ENCODE measurements around the gene KCNJ1.
A peak's percentile ranks its signal among the peaks of the same experiment; 100 is the strongest.

The KCNJ1 gene

DNA sequence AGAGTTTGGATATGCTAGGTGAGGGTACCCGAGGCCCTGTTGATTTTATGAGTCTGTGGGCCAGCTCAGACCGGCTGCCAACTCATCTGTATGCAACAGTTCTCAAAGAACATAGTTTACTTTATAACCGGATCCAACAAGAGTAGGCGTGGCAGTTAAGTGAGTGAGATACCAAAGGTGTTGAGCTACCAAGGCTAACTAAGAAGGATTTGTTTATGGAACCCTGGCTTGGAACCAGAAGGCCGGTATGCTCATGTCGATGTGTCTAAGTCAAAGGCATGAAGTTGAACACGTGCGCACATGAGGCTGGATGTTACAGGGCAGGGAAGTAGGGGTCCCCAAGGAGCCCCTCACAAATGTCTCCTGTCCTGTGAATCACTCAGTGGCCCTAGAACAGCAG, at the start of gene KCNJ1:
Gene KCNJ1, minus strand, starts transcription at position 20 of the 400 bp plus-strand sequence. CDS start 27,053 bp downstream, outside the sequence.
- in situ Hi-C loops (cut with HindIII; ENCODE audit: low pct_ligation_motif_present, low pct_unique_long_range_greater_than_20kb, low sequenced_read_pairs): no loop called here
- no peak for DNase-seq

DNA sequence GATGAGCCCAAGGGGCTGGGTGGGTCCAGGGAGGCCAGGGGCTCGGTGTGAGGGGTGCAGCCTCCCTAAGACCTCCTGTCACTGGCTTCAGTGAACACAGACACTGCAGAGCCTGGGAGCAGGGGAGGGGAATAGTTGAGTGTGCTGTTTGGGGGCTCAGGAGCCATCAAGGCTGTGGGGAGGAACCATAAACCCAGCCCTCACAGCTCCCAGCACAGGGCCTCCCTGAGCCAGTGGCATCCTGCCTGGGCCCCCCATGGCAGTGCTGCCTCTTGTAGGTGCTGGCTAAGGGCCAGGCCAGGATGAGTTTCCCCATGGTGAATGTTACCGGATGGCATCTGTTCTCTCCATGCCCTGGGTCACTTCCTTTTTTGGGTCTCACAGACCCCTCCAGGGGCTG, 49.6 kb upstream of the KCNJ1 start:
- in situ Hi-C loops (cut with HindIII; ENCODE audit: low pct_ligation_motif_present, low pct_unique_long_range_greater_than_20kb, low sequenced_read_pairs): no loop called here
- no peak for DNase-seq

DNA sequence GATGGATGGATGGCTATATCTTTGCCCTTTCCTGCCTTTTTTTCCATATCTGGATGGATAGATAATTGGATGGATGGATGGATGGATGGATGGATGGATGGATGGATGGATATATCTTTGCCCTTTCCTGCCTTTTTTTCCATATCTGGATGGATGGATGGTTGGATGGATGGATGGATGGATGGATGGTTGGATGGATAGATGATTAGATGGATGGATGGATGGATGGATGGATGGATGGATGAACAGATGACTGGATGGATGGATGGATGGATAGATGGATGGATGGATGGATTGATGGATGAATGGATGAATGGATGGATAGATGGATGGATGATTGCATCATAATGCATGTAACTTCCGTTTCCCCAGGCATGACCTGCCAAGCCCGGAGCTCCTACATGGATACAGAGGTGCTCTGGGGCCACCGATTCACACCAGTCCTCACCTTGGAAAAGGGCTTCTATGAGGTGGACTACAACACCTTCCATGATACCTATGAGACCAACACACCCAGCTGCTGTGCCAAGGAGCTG, 49.0 kb upstream of the KCNJ1 start:
- in situ Hi-C loops (cut with HindIII; ENCODE audit: low pct_ligation_motif_present, low pct_unique_long_range_greater_than_20kb, low sequenced_read_pairs): no loop called here

DNA sequence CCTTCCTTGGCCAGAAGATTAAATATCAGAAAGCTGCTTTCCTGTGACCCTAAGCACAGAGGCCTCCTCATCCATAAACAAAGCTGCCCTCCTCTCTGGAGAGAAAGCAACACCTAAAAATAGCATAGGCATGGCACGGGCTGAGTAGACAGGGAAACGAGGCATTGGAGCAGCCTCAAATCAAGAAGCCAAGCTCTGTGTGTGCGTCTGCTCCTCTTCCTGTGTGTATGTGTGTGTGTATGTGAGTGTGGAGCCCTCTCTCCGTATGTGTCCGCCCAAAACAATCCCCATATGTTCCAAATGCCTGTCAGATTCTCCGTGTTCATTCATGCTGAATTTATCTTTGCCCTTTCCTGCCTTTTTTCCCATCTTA, 48.0 kb upstream of the KCNJ1 start:
- in situ Hi-C loops (cut with HindIII; ENCODE audit: low pct_ligation_motif_present, low pct_unique_long_range_greater_than_20kb, low sequenced_read_pairs): no loop called here
- DNase-seq: no peak

More for the DNA sequence above, 49.0 kb upstream of the KCNJ1 start:
- DNase-seq: no peak

DNA sequence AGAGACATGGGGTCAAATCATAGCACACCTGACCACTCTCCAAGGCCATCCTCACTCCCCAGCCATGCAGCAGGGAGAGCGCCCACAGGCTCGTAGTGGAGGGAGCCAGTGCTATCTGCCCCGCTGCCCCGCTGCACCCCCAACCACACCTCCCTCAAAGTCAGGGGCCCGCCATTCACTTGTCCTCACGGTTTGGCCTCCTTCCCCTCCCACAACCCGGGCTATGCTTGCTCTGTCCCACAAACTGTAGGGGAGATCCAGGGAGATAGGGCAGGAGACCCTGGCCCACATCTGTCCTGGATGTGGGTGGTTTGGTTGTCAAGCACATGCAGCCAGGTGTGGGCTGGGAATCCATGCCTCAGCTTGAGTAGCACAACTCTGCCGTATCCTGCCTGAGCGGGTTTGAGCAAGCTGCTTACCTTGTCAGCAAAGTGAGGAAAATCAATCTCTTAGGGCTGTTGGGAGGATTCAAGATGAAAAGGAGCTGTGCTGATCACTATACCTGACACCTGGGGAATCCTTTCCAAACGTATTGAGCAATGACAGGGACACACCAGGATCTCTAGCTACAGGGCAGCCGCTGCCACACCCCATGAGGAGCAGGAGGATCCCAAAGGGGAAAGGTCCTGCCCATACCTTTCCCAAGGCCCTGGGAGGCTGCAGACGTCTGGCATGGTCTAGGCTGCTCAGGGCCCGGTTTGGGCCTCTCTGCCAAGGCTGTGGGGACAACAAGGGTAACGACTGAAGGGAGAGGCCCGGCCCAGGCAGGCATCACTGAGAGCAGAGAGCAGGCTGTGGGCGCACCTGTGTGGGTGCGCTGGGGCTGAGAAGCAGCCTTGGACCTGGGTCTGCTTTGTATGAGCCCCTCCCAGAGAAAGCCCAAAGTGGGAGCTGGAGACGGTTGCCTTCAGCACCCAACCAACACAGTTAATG, 47.4 kb upstream of the KCNJ1 start:
- no peak for DNase-seq
- in situ Hi-C loops (cut with HindIII; ENCODE audit: low pct_ligation_motif_present, low pct_unique_long_range_greater_than_20kb, low sequenced_read_pairs): no loop called here

DNA sequence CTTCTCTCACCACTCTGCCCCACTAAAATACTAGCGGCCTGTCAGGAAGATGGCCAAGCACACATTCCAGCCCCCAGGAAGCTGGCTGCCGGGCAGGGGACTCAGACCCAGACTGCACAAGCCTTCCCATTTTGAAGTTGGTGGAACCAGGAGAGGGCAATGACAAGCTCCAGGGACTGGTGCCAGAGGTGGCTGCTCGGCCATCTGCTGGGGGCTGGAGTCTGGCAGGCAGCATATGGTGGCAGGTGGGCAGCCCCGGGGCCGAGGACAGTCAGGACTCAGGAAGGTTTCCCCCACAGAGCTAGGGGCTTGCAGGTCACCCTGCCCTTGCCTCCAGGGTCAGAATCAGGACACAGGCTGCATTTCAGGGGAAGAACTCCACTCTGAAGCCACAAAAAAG, 46.7 kb upstream of the KCNJ1 start:
- in situ Hi-C loops (cut with HindIII; ENCODE audit: low pct_ligation_motif_present, low pct_unique_long_range_greater_than_20kb, low sequenced_read_pairs): no loop called here
- DNase-seq: no peak

DNA sequence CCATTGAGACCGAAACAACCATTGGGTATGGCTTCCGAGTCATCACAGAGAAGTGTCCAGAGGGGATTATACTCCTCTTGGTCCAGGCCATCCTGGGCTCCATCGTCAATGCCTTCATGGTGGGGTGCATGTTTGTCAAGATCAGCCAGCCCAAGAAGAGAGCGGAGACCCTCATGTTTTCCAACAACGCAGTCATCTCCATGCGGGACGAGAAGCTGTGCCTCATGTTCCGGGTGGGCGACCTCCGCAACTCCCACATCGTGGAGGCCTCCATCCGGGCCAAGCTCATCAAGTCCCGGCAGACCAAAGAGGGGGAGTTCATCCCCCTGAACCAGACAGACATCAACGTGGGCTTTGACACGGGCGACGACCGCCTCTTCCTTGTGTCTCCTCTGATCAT, 44.6 kb upstream of the KCNJ1 start:
- no peak for DNase-seq
- in situ Hi-C loops (cut with HindIII; ENCODE audit: low pct_ligation_motif_present, low pct_unique_long_range_greater_than_20kb, low sequenced_read_pairs): no loop called here

DNA sequence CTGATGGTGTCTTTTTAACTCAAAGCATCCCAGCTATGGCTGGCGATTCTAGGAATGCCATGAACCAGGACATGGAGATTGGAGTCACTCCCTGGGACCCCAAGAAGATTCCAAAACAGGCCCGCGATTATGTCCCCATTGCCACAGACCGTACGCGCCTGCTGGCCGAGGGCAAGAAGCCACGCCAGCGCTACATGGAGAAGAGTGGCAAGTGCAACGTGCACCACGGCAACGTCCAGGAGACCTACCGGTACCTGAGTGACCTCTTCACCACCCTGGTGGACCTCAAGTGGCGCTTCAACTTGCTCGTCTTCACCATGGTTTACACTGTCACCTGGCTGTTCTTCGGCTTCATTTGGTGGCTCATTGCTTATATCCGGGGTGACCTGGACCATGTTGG, 44.1 kb upstream of the KCNJ1 start:
- no peak for DNase-seq

DNA sequence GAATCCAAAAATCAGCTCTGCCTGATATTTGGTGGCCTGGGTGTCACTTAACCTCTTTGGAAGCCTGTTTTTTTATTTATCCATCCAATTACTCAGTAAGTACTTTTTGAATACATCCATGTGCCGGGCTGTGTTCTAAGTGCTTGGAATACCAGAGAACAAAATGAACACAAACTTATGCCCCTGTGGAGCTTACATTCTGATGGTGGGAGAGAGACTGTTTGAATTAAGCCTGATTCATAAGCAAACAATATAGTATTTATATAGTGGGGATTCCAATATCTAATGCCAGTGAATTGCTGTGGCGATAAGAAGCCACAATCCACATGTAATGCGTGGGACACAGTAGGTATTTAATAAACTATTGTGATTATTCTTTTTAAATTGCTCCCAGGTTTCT, 43.5 kb upstream of the KCNJ1 start:
- in situ Hi-C loops (cut with HindIII; ENCODE audit: low pct_ligation_motif_present, low pct_unique_long_range_greater_than_20kb, low sequenced_read_pairs): no loop called here
- no peak for DNase-seq

More for the DNA sequence above, 44.1 kb upstream of the KCNJ1 start:
- in situ Hi-C loops (cut with HindIII; ENCODE audit: low pct_ligation_motif_present, low pct_unique_long_range_greater_than_20kb, low sequenced_read_pairs): no loop called here

DNA sequence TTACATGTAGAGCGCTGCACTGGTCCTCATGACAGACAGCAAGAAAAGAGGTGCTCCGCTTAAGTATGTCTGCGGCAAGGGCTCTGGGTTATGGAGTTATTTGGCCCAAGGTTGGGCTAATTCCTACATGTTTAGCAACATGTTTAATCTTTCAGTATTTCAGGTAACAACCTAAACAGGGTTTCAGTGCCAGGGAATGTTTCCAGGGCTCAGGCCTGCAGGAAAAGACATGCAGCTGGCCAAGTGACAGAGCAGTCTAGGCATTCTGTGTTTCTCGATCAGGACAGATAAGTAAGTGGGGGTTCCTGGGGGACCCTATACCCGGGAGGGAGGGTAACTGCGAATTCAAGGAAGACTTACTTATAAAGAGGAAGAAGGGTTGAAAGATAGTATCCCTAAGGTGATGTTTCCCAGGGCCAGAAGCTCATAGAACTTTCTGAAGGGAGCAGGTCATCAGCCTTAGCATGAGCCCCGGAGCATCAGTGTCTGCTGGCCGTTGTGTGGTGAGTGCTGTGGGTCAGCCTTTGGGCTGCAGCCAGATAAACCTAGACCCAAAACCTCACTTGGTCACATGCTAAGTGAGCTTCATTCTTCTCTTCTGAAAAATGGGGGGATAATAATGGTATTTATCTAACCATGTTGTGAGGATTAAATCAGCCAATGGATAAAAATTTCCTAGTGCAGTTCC, 42.5 kb upstream of the KCNJ1 start:
- DNase-seq: no peak
- in situ Hi-C loops (cut with HindIII; ENCODE audit: low pct_ligation_motif_present, low pct_unique_long_range_greater_than_20kb, low sequenced_read_pairs): no loop called here

DNA sequence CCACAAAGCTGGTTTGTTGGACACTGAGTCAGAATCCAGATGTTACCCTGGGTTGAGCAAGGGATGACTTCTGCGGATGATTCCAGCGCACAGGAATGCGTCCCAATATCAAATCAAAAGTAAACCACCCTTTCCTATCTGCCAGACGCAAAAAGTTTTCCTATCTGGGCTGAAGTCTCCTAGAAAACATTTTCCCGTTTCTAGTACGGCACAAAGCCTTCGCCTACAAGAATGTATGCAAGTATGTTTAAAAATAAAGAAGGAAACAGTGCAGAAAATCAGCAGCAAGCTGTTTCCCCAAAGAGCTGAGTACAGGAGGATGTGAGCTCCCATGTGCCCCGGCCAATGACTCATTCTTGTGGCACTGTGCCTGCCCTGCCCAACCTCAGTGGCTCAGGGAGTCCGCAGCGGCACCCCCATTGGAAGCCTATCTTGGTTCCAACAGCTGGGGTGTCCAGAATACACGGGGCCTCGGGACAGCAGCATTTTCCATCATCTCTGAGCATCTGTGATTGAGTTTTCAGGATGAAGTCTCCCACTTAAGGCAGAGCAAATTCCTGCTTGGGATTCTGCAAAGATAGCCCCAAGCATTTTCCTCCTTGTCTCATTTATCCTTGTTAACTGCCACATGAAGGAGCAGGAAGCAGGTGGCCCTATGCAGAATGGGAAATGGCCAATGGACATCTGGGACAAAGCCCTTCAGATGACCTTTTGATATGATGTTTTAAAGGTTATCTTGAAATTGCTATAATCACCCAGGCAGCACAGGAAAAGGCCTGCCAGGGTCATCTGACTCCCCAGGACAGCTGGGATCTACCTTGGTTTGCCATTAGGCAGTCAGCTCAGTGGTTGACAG, 41.5 kb upstream of the KCNJ1 start:
- peak; percentile 69 for DNase-seq
- in situ Hi-C loops (cut with HindIII; ENCODE audit: low pct_ligation_motif_present, low pct_unique_long_range_greater_than_20kb, low sequenced_read_pairs): no loop called here

DNA sequence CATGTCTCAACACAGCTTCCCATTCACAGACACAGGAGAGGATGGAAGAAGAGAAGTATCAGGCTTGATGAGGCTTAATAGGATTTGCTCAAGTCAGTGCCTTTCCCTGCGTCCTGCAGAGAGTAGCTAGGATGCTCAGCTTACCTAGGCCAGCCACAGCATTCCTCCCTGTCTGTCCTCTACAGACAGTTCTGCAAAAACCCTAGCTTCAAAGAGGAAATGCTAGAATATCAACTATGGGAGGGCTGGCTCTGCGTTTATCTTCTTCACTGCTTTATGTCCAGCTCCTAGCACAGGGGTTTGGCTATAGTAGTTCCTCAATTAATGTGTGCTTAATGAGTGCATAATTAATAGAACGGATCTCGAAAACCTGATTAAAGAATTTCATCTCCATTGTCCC, 40.5 kb upstream of the KCNJ1 start:
- in situ Hi-C loops (cut with HindIII; ENCODE audit: low pct_ligation_motif_present, low pct_unique_long_range_greater_than_20kb, low sequenced_read_pairs): no loop called here
- DNase-seq: no peak

DNA sequence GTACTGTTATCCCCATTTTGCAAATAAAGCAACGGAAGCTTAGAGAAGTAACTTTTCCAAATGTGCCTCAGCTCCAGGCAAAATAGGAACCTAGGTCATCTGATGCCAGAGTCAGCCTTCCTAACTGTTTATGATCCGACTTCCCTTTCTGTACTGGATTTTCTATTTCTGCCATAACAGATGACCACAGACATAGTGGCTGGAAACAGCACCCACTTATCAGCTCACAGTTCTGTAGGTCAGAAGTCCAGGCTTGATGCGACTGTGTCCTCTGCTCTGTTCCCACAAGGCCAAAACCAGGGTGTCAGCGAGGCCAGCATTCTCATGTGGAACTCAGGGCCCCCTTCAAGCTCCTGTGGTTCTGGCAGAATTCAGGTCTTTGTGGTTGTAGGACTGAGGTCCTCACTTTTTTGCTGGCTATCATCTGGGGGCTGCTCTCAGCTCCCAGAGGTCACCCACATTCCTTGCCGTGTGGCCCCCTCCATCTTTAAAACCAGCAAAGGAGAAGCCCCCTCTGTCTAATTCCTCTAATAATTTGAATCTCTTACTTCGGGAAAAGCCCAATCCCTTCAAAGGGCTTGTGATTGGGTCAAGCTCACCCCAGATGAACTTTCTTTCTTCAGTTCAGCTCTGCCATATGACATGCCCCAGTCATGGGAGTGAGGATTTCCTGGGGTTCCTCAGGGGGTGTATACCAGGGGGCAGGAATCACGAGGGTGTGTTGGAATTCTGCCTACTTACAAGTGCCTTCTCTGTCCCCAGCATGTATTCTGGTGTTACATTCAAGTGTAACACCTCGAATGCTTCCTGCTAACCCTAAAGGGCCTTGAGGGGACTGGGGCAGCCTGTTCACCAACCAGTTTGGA, 39.3 kb upstream of the KCNJ1 start:
- no peak for DNase-seq
- in situ Hi-C loops (cut with HindIII; ENCODE audit: low pct_ligation_motif_present, low pct_unique_long_range_greater_than_20kb, low sequenced_read_pairs): no loop called here

DNA sequence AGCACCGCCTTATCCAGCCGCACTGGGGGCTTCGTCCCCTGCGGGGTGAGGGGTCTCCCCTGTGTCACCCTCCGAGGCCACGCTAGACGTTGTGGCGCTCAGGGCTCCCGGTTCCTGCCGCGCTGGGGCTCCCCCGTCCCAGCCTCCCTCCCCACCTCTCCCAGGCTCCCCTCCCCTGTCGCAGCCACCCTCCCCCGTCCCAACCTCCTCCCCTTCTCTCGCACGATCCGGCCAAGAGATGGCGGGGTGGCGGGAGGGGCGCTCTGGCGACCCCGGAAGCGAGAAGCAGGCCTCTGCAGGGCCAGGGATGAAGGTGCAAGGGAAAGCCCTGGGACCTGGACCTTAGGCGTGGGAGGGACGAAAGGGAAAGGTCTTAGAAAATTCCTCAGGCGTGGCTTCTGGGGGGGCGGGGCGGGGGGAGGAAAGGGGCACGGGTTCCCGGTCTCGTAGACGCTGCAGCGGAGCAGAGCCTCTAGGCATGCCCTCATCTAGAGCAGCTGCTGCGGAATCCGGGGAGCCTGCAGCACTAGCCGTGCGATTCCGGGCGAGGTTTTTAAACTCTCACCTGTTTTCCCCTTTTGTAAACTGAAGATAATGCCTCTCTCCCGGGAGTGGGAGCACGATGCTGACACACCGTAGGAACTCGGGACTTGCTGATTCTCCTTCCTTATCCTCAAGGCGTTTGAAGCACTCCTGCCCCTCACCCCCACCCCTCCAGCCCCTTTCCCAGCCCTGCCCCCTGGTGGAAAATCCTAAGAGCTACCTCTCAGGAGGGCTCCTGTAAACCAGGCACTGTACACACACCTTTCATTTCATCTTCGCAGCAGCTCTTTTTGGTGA, 38.5 kb upstream of the KCNJ1 start:
- DNase-seq: peak; percentile 67
- in situ Hi-C loops (cut with HindIII; ENCODE audit: low pct_ligation_motif_present, low pct_unique_long_range_greater_than_20kb, low sequenced_read_pairs): no loop called here

DNA sequence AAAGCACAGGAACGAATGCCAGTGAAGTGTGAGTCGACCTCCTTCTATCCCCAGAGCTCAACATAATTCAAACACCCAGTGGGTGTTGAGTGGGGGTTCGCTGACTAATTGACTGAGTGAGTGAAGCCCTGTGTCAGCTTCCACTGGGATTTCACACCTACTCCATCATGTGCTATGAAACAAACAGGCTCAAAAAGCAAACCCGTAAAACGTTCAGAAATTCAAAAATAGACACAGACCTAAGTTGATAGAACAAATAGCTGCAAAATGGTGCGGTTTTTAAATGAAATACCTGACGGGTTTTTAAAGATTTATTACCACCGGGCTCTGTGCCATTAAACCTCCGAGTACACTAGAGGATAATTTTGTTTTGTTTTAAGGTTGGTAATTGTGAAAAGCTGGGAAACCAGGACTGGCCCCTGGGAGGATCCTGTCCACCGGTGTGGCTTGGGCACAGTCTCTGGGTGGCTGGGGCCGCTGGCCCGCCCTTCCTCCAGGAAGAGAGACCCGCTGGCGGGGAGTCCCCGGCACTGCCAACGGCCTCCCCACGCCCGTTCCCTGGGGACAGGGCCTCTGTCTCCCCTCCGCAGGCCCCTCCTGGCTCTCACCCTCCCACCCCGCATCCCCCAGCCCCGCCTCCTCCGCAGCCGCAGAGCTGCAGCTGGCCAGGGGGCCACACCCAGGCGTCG, 37.7 kb upstream of the KCNJ1 start:
- in situ Hi-C loops (cut with HindIII; ENCODE audit: low pct_ligation_motif_present, low pct_unique_long_range_greater_than_20kb, low sequenced_read_pairs): no loop called here
- DNase-seq: no peak

DNA sequence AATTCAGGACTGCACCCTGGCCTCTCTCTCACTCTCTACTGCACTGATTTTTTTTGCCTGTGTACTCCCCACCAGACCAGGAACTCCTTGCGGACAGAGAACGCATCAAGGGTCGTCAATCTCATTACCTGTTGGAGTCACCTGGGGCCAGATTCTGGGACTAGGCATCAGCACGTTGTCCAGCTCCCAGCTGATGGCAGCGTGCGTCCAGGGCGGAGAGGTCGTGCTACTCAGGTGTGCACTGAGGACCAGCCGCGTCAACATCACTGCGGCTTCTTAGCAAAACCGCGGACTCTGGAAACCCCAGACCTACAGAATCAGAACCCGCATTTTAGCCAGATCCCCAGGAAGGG, 37.2 kb upstream of the KCNJ1 start:
- no peak for DNase-seq
- in situ Hi-C loops (cut with HindIII; ENCODE audit: low pct_ligation_motif_present, low pct_unique_long_range_greater_than_20kb, low sequenced_read_pairs): no loop called here
